ENCODE data around the gene AGK.
"Not testable (repeated sequence)": the region's sequence is repeated elsewhere in the genome, so short reads cannot be mapped to it uniquely, and the experiment has no call there.

Gene AGK

GRCh38 chr7:141550386-141551093 is 670 bp upstream of the AGK start:
- no peak for DNase-seq (ENCODE audit: low read depth)
- in situ Hi-C loops (cut with HindIII; ENCODE audit: low sequenced_read_pairs) = no loop called here
- no peak for TF ChIP-seq CTCF (IDR thresholded peaks at IDR 0.05; ENCODE audit: low read depth, low read length, missing control alignments)
- H3K4me3 ChIP-seq (ENCODE audit: low read depth, low read length) = peak overlapping the region; percentile 75

GRCh38 chr7:141551782-141552181 is 572 bp downstream of the AGK start:
- H3K4me3 ChIP-seq (ENCODE audit: low read depth, low read length) = peak overlapping the region; percentile 75
- TF ChIP-seq CTCF (IDR thresholded peaks at IDR 0.05; ENCODE audit: low read depth, low read length, missing control alignments) = no peak
- DNase-seq (ENCODE audit: low read depth) = no peak
- in situ Hi-C loops (cut with HindIII; ENCODE audit: low sequenced_read_pairs) = no loop called here

GRCh38 chr7:141557360-141557759 is 6.2 kb downstream of the AGK start:
- no peak overlapping the region for H3K4me3 ChIP-seq (ENCODE audit: low read depth, low read length)
- DNase-seq (ENCODE audit: low read depth) = no peak
- TF ChIP-seq CTCF (IDR thresholded peaks at IDR 0.05; ENCODE audit: low read depth, low read length, missing control alignments) = no peak
- in situ Hi-C loops (cut with HindIII; ENCODE audit: low sequenced_read_pairs) = no loop called here

DNA sequence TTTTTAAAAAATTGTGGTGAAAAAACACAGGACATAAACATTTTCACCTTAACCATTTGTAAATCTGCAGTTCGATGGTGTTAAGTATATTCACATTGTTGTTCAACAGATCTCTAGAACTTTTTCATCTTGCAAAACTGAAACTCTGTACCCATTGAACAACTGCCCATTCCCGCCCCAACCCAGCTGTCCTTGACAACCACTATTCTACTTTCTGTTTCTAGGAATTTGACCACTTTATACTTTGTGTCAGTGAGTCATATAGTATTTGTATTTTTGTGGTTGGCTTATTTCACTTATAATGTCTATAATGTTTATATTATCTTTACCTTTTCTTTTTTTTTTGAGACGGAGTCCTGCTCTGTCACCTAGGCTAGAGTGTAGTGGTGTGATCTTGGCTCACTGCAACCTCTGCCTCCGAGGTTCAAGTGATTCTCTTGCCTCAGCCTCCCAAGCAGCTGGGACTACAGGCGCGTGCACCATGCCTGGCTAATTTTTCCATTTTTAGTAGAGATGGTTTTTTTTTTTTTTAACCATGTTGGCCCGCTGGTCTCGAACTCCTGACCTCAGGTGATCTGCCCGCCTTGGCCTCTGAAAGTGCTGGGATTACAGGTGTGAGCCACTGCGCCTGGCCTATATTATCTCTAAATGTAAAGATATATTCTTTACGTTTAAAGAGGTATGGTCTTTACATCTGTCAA is 6.8 kb downstream of the AGK start:
- H3K4me3 ChIP-seq (ENCODE audit: low read depth, low read length); in situ Hi-C loops (cut with HindIII; ENCODE audit: low sequenced_read_pairs): not testable (repeated sequence)
- DNase-seq (ENCODE audit: low read depth) = peak; percentile 64

GRCh38 chr7:141558544-141559183 is 7.5 kb downstream of the AGK start:
- H3K4me3 ChIP-seq (ENCODE audit: low read depth, low read length) = no peak overlapping the region
- TF ChIP-seq CTCF (IDR thresholded peaks at IDR 0.05; ENCODE audit: low read depth, low read length, missing control alignments) = no peak
- peak; percentile 75 for DNase-seq (ENCODE audit: low read depth)
- in situ Hi-C loops (cut with HindIII; ENCODE audit: low sequenced_read_pairs) = no loop called here

- H3K4me3 ChIP-seq (ENCODE audit: low read depth, low read length) = no peak overlapping the region
- in situ Hi-C loops (cut with HindIII; ENCODE audit: low sequenced_read_pairs) = no loop called here
- no peak for DNase-seq (ENCODE audit: low read depth)
- no peak for TF ChIP-seq CTCF (IDR thresholded peaks at IDR 0.05; ENCODE audit: low read depth, low read length, missing control alignments)
Measured at GRCh38 chr7:141559961-141560360, 8.8 kb downstream of the AGK start.

GRCh38 chr7:141562036-141562435 is 10.8 kb downstream of the AGK start:
- TF ChIP-seq CTCF (IDR thresholded peaks at IDR 0.05; ENCODE audit: low read depth, low read length, missing control alignments) = no peak
- in situ Hi-C loops (cut with HindIII; ENCODE audit: low sequenced_read_pairs) = no loop called here
- H3K4me3 ChIP-seq (ENCODE audit: low read depth, low read length) = no peak overlapping the region
- DNase-seq (ENCODE audit: low read depth) = no peak

All from astrocyte of the cerebellum (primary cell).